Body of pancreas (tissue), 4 donors: ENCODE measurements around the gene COA8. TPM values are rescaled to one million over a fixed set of nuclear protein-coding genes. Genes with fewer than 3 reads are reported as not detected.
A peak's percentile ranks its signal among the peaks of the same experiment; 100 is the strongest.
"Not testable (repeated sequence)": the region's sequence is repeated elsewhere in the genome, so short reads cannot be mapped to it uniquely, and the experiment has no call there.

Source experiments
- ATAC-seq: fragments of 150-250 bp; one replicate; pipeline ENCODE4 v1.9.1; 2016
- DNase-seq, 4 donors: peaks; one replicate each; pipeline ENCODE4 v3.0.0-alpha.2; 2019
- H3K27ac ChIP-seq, 4 donors: fragments of 200-600 bp; sonication (generic); 1 replicate in 3 of 4; 2 replicates in 1 of 4; pipeline versions ENCODE4 v1.5.1 to v1.6.1; 2016 to 2019; ENCODE audit warnings: mild to moderate bottlenecking in 1 of 4, mixed read lengths in 1 of 4, moderate library complexity in 1 of 4
- H3K27me3 ChIP-seq, 2 donors: fragments of 200-600 bp; sonication (generic); one replicate each; pipeline ENCODE4 v1.6.0; 2016; ENCODE audit warnings: mild to moderate bottlenecking in 1 of 2
- H3K36me3 ChIP-seq, 2 donors: fragments of 200-600 bp; sonication (generic); replicated peaks in 1 of 2; 2 replicates each; pipeline ENCODE4 v1.5.1; 2016; ENCODE audit warnings: low read depth in 2 of 2; ENCODE audit not compliant: insufficient read depth in 1 of 2
- H3K4me1 ChIP-seq: fragments of 200-600 bp; sonication (generic); one replicate; pipeline ENCODE4 v1.6.0; 2016
- H3K4me3 ChIP-seq, 2 donors: fragments of 200-600 bp; sonication (generic); 1 replicate in 1 of 2; 2 replicates in 1 of 2; pipeline ENCODE4 v1.5.1; 2016 to 2019
- H3K9me3 ChIP-seq, 3 donors: fragments of 200-600 bp; sonication (generic); 1 replicate in 2 of 3; 2 replicates in 1 of 3; pipeline ENCODE4 v1.5.1; 2016
- CTCF ChIP-seq, 7 experiments: fragments of 450-650 bp in 4 of 7; fragments of 200-600 bp in 3 of 7; sonication (generic) in 3 of 7; IDR thresholded peaks; one replicate each; pipeline ENCODE4 v1.5.1; 2016 to 2019; ENCODE audit warnings: antibody characterized with exemption in 7 of 7
- POLR2A ChIP-seq, 3 donors: fragments of 450-650 bp; IDR thresholded peaks; one replicate each; pipeline ENCODE4 v1.6.1; 2016; ENCODE audit warnings: antibody characterized with exemption in 3 of 3, mild to moderate bottlenecking in 2 of 3
- WGBS, 2 donors: methylation state at CpG; one replicate each; pipeline ENCODE4 v1.1.5; 2017; 5-methylcytosine and 5-hydroxymethylcytosine counted together
- intact Hi-C: fragments of 100-400 bp; cut with DNase I; formaldehyde crosslinking; loops from one replicate; pipeline ENCODE4 v1.15.1; 2023
- total RNA-seq, 2 donors: library from RNA; depleted of rRNA; stranded (reverse); fragments of >200 nt; gene quantifications; one replicate each; pipeline ENCODE4 v1.1.0, GENCODE V29; 2016

Gene COA8
- total RNA-seq, 2 donors from 2014 or later: 15.2 to 32.2 TPM

- Histone ChIP-seq H3K27ac (peak within 1 kb of the TSS; percentile 58 to 81 (median 80)), H3K9me3 (no peaks in the 10 kb centered on the region), H3K4me3 (peak within 1 kb of the TSS; percentile 0 to 41), H3K4me1 (peaks cover 92% of the 10 kb centered on the region), H3K27me3 (no peaks in the 10 kb centered on the region), H3K36me3 (no peaks in the 10 kb centered on the region)
- DNase-seq: peak; percentile 55 to 75 (median 67)
- ATAC-seq: peak; percentile 22
- TF ChIP-seq CTCF (IDR thresholded peaks at IDR 0.05): no peak
- peak in 2 of 3 donors; percentile 51 to 53 for TF ChIP-seq POLR2A (IDR thresholded peaks at IDR 0.05)
- intact Hi-C loops: no loop called here
- 20 to 50% methylated on average over 25 to 64 of the region's 107 CpGs for WGBS, 2 donors
These were observed 39.8 kb upstream of the COA8 start, which contains the start of gene CKB for GRCh38 chr14:103522649-103523574. Gene CKB, minus strand, starts transcription at chr14:103522830. Its CDS starts 337 bp downstream, at chr14:103522493.

GRCh38 chr14:103523575-103523954 is 39.2 kb upstream of the COA8 start:
- no peak for DNase-seq
- 73 to 74% methylated on average over 10 of the region's 10 CpGs for WGBS, 2 donors
- peaks cover 92% of the 10 kb centered on the region for H3K4me1 ChIP-seq
- no peaks in the 10 kb centered on the region for H3K36me3 ChIP-seq
- no peak for ATAC-seq
- no peaks in the 10 kb centered on the region for H3K9me3 ChIP-seq
- H3K27ac ChIP-seq: no peak overlapping the region
- no peaks in the 10 kb centered on the region for H3K27me3 ChIP-seq
- TF ChIP-seq CTCF (IDR thresholded peaks at IDR 0.05): no peak
- no peak for TF ChIP-seq POLR2A (IDR thresholded peaks at IDR 0.05)
- intact Hi-C loops: no loop called here
- no peak overlapping the region for H3K4me3 ChIP-seq

GRCh38 chr14:103524002-103524935 is 38.5 kb upstream of the COA8 start:
- intact Hi-C loops: no loop called here
- no peak for ATAC-seq
- no peaks in the 10 kb centered on the region for H3K36me3 ChIP-seq
- H3K27ac ChIP-seq: peak overlapping the region; percentile 22 to 61 (median 45)
- H3K4me3 ChIP-seq: no peak overlapping the region
- peak in 2 of 4 donors; percentile 44 to 53 for DNase-seq
- no peaks in the 10 kb centered on the region for H3K9me3 ChIP-seq
- peaks cover 87% of the 10 kb centered on the region for H3K4me1 ChIP-seq
- 72 to 82% methylated on average over 11 of the region's 12 CpGs for WGBS, 2 donors
- H3K27me3 ChIP-seq: no peaks in the 10 kb centered on the region
- TF ChIP-seq POLR2A (IDR thresholded peaks at IDR 0.05) (no peak), CTCF (IDR thresholded peaks at IDR 0.05) (no peak)

GRCh38 chr14:103525430-103526246 is 37.1 kb upstream of the COA8 start:
- peak in 1 of 4 donors; percentile 36 for DNase-seq
- Histone ChIP-seq H3K27ac (peak overlapping the region; percentile 22 to 61 (median 45)), H3K4me1 (peaks cover 87% of the 10 kb centered on the region)
- H3K4me3 ChIP-seq, H3K27me3 ChIP-seq, intact Hi-C loops, ATAC-seq, H3K9me3 ChIP-seq, H3K36me3 ChIP-seq: not testable (repeated sequence)
- 48 to 51% methylated on average over 13 to 17 of the region's 17 CpGs for WGBS, 2 donors
